Ishikawa (cell line): Measurements from ENCODE around the gene IGFBP7.

Experiments used
- CEBPB ChIP-seq: IDR thresholded peaks from 2 replicates; pipeline ENCODE4 v1.6.1; 2012
- CREB1 ChIP-seq: IDR thresholded peaks from 2 replicates; pipeline ENCODE4 v1.6.1; 2012; ENCODE audit warnings: low read depth
- EGR1 ChIP-seq: IDR thresholded peaks from 2 replicates; pipeline ENCODE4 v1.6.1; 2012
- EP300 ChIP-seq: IDR thresholded peaks from 2 replicates; pipeline ENCODE4 v1.6.1; 2012; ENCODE audit warnings: borderline replicate concordance
- FOXM1 ChIP-seq: IDR thresholded peaks from 2 replicates; pipeline ENCODE4 v1.6.1; 2012; ENCODE audit warnings: low read depth, borderline replicate concordance
- MAX ChIP-seq: IDR thresholded peaks from 2 replicates; pipeline ENCODE4 v1.6.1; 2012
- NFIC ChIP-seq: IDR thresholded peaks from 2 replicates; pipeline ENCODE4 v1.6.1; 2012
- RAD21 ChIP-seq: IDR thresholded peaks from 2 replicates; pipeline ENCODE4 v1.6.1; 2012; ENCODE audit warnings: low read depth
- REST ChIP-seq: IDR thresholded peaks from 2 replicates; pipeline ENCODE4 v1.6.1; 2012; ENCODE audit warnings: low read depth, mild to moderate bottlenecking
- TAF1 ChIP-seq: IDR thresholded peaks from 2 replicates; pipeline ENCODE4 v1.6.1; 2012; ENCODE audit warnings: low read depth, mild to moderate bottlenecking
- TCF12 ChIP-seq: IDR thresholded peaks from 2 replicates; pipeline ENCODE4 v1.6.1; 2012; ENCODE audit warnings: low read depth
- TEAD4 ChIP-seq: IDR thresholded peaks from 2 replicates; pipeline ENCODE4 v1.6.1; 2012
- USF1 ChIP-seq: IDR thresholded peaks from 2 replicates; pipeline ENCODE4 v1.6.1; 2012
- YY1 ChIP-seq: IDR thresholded peaks from 2 replicates; pipeline ENCODE4 v1.6.1; 2012; ENCODE audit warnings: low read depth
- ZBTB7A ChIP-seq: IDR thresholded peaks from 2 replicates; pipeline ENCODE4 v1.6.1; 2012; ENCODE audit warnings: low read depth

The IGFBP7 gene

GRCh38 chr4:57110640-57111511, 691 bp upstream of the IGFBP7 start:
- TF ChIP-seq CEBPB (no peak), USF1 (no peak), EP300 (no peak), YY1 (no peak), MAX (no peak), ZBTB7A (no peak), CREB1 (no peak), REST (no peak), EGR1 (no peak), TCF12 (no peak), FOXM1 (no peak), TAF1 (no peak), RAD21 (no peak), TEAD4 (no peak), NFIC (no peak)

- TF ChIP-seq TEAD4 (no peak), EP300 (no peak), MAX (no peak), RAD21 (no peak), ZBTB7A (no peak), CREB1 (no peak), NFIC (no peak), REST (no peak)
Measured at GRCh38 chr4:57109411-57109846, 756 bp downstream of the IGFBP7 start.

- TF ChIP-seq EP300 (no peak), MAX (no peak), TCF12 (no peak), CREB1 (no peak), CEBPB (no peak), RAD21 (no peak), ZBTB7A (no peak), FOXM1 (no peak), REST (no peak), YY1 (no peak), TEAD4 (no peak), EGR1 (no peak), TAF1 (no peak), USF1 (no peak), NFIC (no peak)
Measured at GRCh38 chr4:57106181-57106580, 4.0 kb downstream of the IGFBP7 start.
